HG02840 (cell line): ENCODE results near the gene ARHGAP22.

Experiments used
- ATAC-seq: cut with Tn5 transposase; IDR thresholded peaks from one replicate; pipeline ENCODE4 v1.9.1; 2021; ENCODE audit warnings: mild to moderate bottlenecking, moderate library complexity, moderate number of reproducible peaks; ENCODE audit not compliant: unreplicated experiment, low FRiP score

The ARHGAP22 gene

GRCh38 chr10:48490571-48490940, 114.3 kb downstream of the ARHGAP22 start:
- ATAC-seq = no peak

- ATAC-seq = no peak
Observed at GRCh38 chr10:48489099-48489498, 115.8 kb downstream of the ARHGAP22 start.

- ATAC-seq = no peak
Observed at GRCh38 chr10:48487244-48487643, 117.6 kb downstream of the ARHGAP22 start.

GRCh38 chr10:48485711-48486110, 119.2 kb downstream of the ARHGAP22 start:
- ATAC-seq = no peak

GRCh38 chr10:48484911-48485310, 120.0 kb downstream of the ARHGAP22 start:
- ATAC-seq = no peak

GRCh38 chr10:48482207-48482606, 122.7 kb downstream of the ARHGAP22 start:
- no peak for ATAC-seq

- ATAC-seq = no peak
Observed at GRCh38 chr10:48481385-48481784, 123.5 kb downstream of the ARHGAP22 start.

GRCh38 chr10:48480397-48481374, 124.2 kb downstream of the ARHGAP22 start:
- no peak for ATAC-seq

- ATAC-seq = no peak
Observed at GRCh38 chr10:48478980-48479811, 125.7 kb downstream of the ARHGAP22 start.

GRCh38 chr10:48478469-48478868, 126.4 kb downstream of the ARHGAP22 start:
- ATAC-seq = no peak

- no peak for ATAC-seq
Observed at GRCh38 chr10:48477616-48478015, 127.3 kb downstream of the ARHGAP22 start.

- no peak for ATAC-seq
Observed at GRCh38 chr10:48477141-48477540, 127.7 kb downstream of the ARHGAP22 start.

GRCh38 chr10:48476279-48476982, 128.4 kb downstream of the ARHGAP22 start:
- no peak for ATAC-seq

GRCh38 chr10:48475943-48476278, 129.0 kb downstream of the ARHGAP22 start:
- no peak for ATAC-seq

- ATAC-seq = no peak
Observed at GRCh38 chr10:48474765-48475365, 130.0 kb downstream of the ARHGAP22 start.

- no peak for ATAC-seq
Observed at GRCh38 chr10:48473704-48474103, 131.2 kb downstream of the ARHGAP22 start.

- no peak for ATAC-seq
Observed at GRCh38 chr10:48472501-48473069, 132.3 kb downstream of the ARHGAP22 start.

- no peak for ATAC-seq
Observed at GRCh38 chr10:48470893-48471805, 133.7 kb downstream of the ARHGAP22 start.
